Erythroblast (primary cell): Measurements from ENCODE around the gene RNF220.

Experiments used
- GATA1 ChIP-seq: IDR thresholded peaks from 2 replicates; pipeline ENCODE4 v1.6.1; 2011; ENCODE audit warnings: low read depth, mild to moderate bottlenecking, control low read depth, low read length, moderate library complexity
- POLR2A ChIP-seq: IDR thresholded peaks from 2 replicates; pipeline ENCODE4 v1.6.1; 2011; ENCODE audit warnings: mild to moderate bottlenecking, low read length

GRCh38 chr1:44644806-44645205, 239.8 kb downstream of the RNF220 start:
- TF ChIP-seq POLR2A (no peak), GATA1 (no peak)
